Ovary (tissue), 9 donors: ENCODE measurements around the gene FSD1L. TPM values are rescaled to one million over a fixed set of nuclear protein-coding genes. Genes with fewer than 3 reads are reported as not detected.

Experiments used
- DNase-seq, 5 donors: peaks; one replicate each; pipeline ENCODE4 v3.0.0-alpha.2; 2019 to 2020
- H3K27ac ChIP-seq, 2 donors: fragments of 200-600 bp; one replicate each; pipeline versions ENCODE4 v1.5.1 to v1.8.0; 2019 to 2022
- H3K27me3 ChIP-seq: fragments of 200-600 bp; one replicate; pipeline ENCODE4 v1.8.0; 2022
- H3K36me3 ChIP-seq: fragments of 200-600 bp; sonication (generic); one replicate; pipeline ENCODE4 v1.5.1; 2019
- H3K4me1 ChIP-seq: one replicate; pipeline ENCODE4 v1.8.1; 2013; ENCODE audit warnings: mild to moderate bottlenecking, moderate library complexity; ENCODE audit not compliant: insufficient read depth
- H3K4me3 ChIP-seq: fragments of 200-600 bp; sonication (generic); one replicate; pipeline ENCODE4 v1.5.1; 2017
- H3K9me3 ChIP-seq, 2 donors: fragments of 200-600 bp in 1 of 2; sonication (generic) in 1 of 2; one replicate each; pipeline versions ENCODE4 v1.5.1 to v1.8.1; 2013 to 2019; ENCODE audit warnings: mild to moderate bottlenecking in 1 of 2, moderate library complexity in 1 of 2
- CTCF ChIP-seq, 3 donors: fragments of 450-650 bp in 2 of 3; fragments of 200-600 bp in 1 of 3; IDR thresholded peaks; one replicate each; pipeline versions ENCODE4 v1.5.1 to v1.8.0; 2016 to 2022; ENCODE audit warnings: antibody characterized with exemption in 3 of 3, mild to moderate bottlenecking in 1 of 3
- EP300 ChIP-seq: sonication (generic); formaldehyde crosslinking; IDR thresholded peaks from one replicate; pipeline ENCODE4 v1.6.1; 2017; ENCODE audit warnings: antibody characterized with exemption
- POLR2A ChIP-seq: fragments of 450-650 bp; IDR thresholded peaks from one replicate; pipeline ENCODE4 v1.6.1; 2017; ENCODE audit warnings: antibody characterized with exemption, mild to moderate bottlenecking, moderate library complexity
- WGBS, 3 donors: extraction: QIAGEN DNeasy Blood & Tissue Kit in 1 of 3; methylation state at CpG; one replicate each; pipeline versions ENCODE4 v1.1.5 to v1.1.7; 2013 to 2017; 5-methylcytosine and 5-hydroxymethylcytosine counted together
- intact Hi-C, 4 donors: fragments of 100-400 bp; cut with DNase I; formaldehyde crosslinking; loops; one replicate each; pipeline versions ENCODE4 v1.11.0 to v1.15.1; 2022 to 2023
- polyA plus RNA-seq, 2 donors: library from polyadenylated mRNA; stranded (reverse); fragments of 200-250 nt in 1 of 2; fragments of 350-450 nt in 1 of 2; fragmentation: Illumina TruSeq in 1 of 2; extraction: RNeasy Lipid Tissue Mini Kit (QIAGEN cat#74804) in 1 of 2; gene quantifications; one replicate each; pipeline ENCODE4 v1.2.3, GENCODE V29; 2013 to 2014
- total RNA-seq, 7 donors: library from RNA; depleted of rRNA in 2 of 7; stranded (reverse); fragments of >200 nt in 2 of 7; fragmentation: NEBNext Ultra II Directional in 3 of 7; extraction: Animal tissue kit (Norgen Biotek cat#: 25700) in 3 of 7; gene quantifications; one replicate each; pipeline versions ENCODE4 v1.1.0 to v1.2.4, GENCODE V29; 2016 to 2023
- donor health status: DM: no; HTN: no; CAD: no; lungs with moderate emphysema.
- donor health status: DM: no; HTN: no; CAD: no.
- donor health status: Bipolar disorder and iron deficiency.
- donor health status: DM: yes; HTN: yes; CAD: no.
- donor health status: DM: no; HTN: no; CAD: no.
- donor health status: DM: yes; HTN: yes; CAD: no.

The FSD1L gene
- total and polyA plus RNA-seq, 9 donors, result 1.4 to 7.6 (median 4.0) TPM

GRCh38 chr9:105415662-105415980, 32.2 kb upstream of the FSD1L start:
- Histone ChIP-seq H3K27ac (no peak overlapping the region), H3K36me3 (no peaks in the 10 kb centered on the region), H3K4me3 (no peak overlapping the region), H3K27me3 (no peaks in the 10 kb centered on the region), H3K9me3 (no peaks in the 10 kb centered on the region), H3K4me1 (peaks cover 2% of the 10 kb centered on the region)
- intact Hi-C loops, result loop anchor here in 2 of 4 donors (5.0 to 10.0 kb wide), 3 partner anchors 261 to 553 kb away; partner anchors contain the start of gene ABCA1 (in 1 of the 2)
- no peak for DNase-seq
- TF ChIP-seq EP300, result no peak
- no peak for TF ChIP-seq CTCF (IDR thresholded peaks at IDR 0.05)
- TF ChIP-seq POLR2A, result no peak
- 61 to 74% (median 70%) methylated on average over 8 of the region's 8 CpGs for WGBS, 3 donors

GRCh38 chr9:105416840-105417239, 31.0 kb upstream of the FSD1L start:
- no peak for DNase-seq
- 84 to 91% (median 87%) methylated on average over 1 of the region's 1 CpG for WGBS, 3 donors
- H3K27ac ChIP-seq, result no peak overlapping the region
- peaks cover 2% of the 10 kb centered on the region for H3K4me1 ChIP-seq
- no peaks in the 10 kb centered on the region for H3K9me3 ChIP-seq
- H3K27me3 ChIP-seq, result no peaks in the 10 kb centered on the region
- TF ChIP-seq CTCF (IDR thresholded peaks at IDR 0.05) (no peak), POLR2A (no peak), EP300 (no peak)
- intact Hi-C loops, result loop anchor here in 2 of 4 donors (5.0 to 10.0 kb wide), 3 partner anchors 262 to 555 kb away; partner anchors contain the start of gene ABCA1 (in 1 of the 2)
- H3K36me3 ChIP-seq, result no peaks in the 10 kb centered on the region
- no peak overlapping the region for H3K4me3 ChIP-seq

GRCh38 chr9:105418588-105419500, 29.0 kb upstream of the FSD1L start:
- no peak for DNase-seq
- peaks cover 2% of the 10 kb centered on the region for H3K4me1 ChIP-seq
- TF ChIP-seq CTCF (IDR thresholded peaks at IDR 0.05), result no peak
- no peak for TF ChIP-seq EP300
- no peak for TF ChIP-seq POLR2A
- H3K4me3 ChIP-seq, result no peak overlapping the region
- intact Hi-C loops, result loop anchor here in 2 of 4 donors (5.0 to 10.0 kb wide), 3 partner anchors 264 to 557 kb away; partner anchors contain the start of gene ABCA1 (in 1 of the 2)
- H3K27me3 ChIP-seq, result no peaks in the 10 kb centered on the region
- no peak overlapping the region for H3K27ac ChIP-seq
- no peaks in the 10 kb centered on the region for H3K36me3 ChIP-seq
- WGBS, 3 donors, result 61 to 63% (median 62%) methylated on average over 3 of the region's 3 CpGs
- H3K9me3 ChIP-seq, result no peaks in the 10 kb centered on the region

DNA sequence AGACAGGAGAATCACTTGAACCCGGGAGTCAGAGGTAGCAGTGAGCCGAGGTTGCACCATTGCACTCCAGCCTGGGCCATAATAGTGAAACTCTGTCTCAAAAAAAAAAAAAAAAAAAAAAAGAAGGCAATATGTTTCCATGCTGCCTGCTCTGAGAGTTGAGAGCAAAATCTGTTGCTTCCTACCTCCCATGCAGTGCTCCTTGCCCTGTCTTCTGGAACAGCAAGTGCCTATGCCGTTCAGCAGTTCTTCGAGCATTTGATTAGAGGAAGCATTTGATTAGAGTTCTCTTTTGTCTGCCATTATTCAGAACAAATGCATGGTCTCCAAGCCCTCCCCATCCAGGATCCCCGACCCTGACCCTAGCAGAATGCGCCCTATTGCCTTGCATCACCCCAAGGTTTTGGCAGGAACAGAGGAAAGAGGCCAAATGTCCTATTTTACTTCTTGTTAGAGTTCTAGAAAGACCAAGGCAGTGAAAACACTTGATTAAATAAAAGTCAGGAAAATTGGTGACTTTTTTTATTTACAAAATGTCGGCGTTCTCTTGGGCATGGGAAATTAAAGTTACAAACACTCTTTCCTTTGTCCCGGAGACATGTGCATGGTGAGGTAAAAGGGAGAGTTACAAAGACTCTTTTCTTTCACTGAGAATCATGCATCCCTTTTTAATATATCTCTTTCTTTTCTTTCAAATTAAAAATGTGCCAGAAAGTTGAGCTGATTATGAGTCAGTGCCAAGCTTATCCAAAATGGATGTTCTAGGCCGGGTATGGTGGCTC, 27.8 kb upstream of the FSD1L start:
- WGBS, 3 donors, result 80 to 84% (median 82%) methylated on average over 10 of the region's 10 CpGs
- TF ChIP-seq EP300, result no peak
- TF ChIP-seq CTCF (IDR thresholded peaks at IDR 0.05), result no peak
- TF ChIP-seq POLR2A, result no peak
- Histone ChIP-seq H3K36me3 (no peaks in the 10 kb centered on the region), H3K9me3 (no peaks in the 10 kb centered on the region), H3K4me1 (peaks cover 2% of the 10 kb centered on the region), H3K27me3 (no peaks in the 10 kb centered on the region), H3K27ac (no peak overlapping the region), H3K4me3 (no peak overlapping the region)
- no peak for DNase-seq
- intact Hi-C loops, result loop anchor here in 3 of 4 donors (5.0 to 10.0 kb wide), 3 partner anchors 265 to 558 kb away; partner anchors contain the start of gene ABCA1 (in 1 of the 3)
